Frontal cortex (tissue), 4 donors: Measurements from ENCODE around the gene CLHC1. TPM values are rescaled to one million over a fixed set of nuclear protein-coding genes. Genes with fewer than 3 reads are reported as not detected.
A peak's percentile ranks its signal among the peaks of the same experiment; 100 is the strongest.
"Not testable (repeated sequence)": the region's sequence is repeated elsewhere in the genome, so short reads cannot be mapped to it uniquely, and the experiment has no call there.

Experiments used
- DNase-seq, 2 donors: peaks; one replicate each; pipeline ENCODE4 v3.0.0; 2012; ENCODE audit warnings: low spot score in 2 of 2
- FAIRE-seq: peaks from 2 replicates; lab custom pipeline; 2012; peaks lifted over from hg19 to GRCh38; lab: Jason Lieb, UNC
- total RNA-seq: library from RNA; depleted of rRNA; stranded (reverse); fragments of >200 nt; gene quantifications from one replicate; pipeline ENCODE4 v1.2.3, GENCODE V29; 2014
- donor health status: control.
- donor health status: control.
- donor health status: control.

CLHC1 gene
- 48.1 TPM for total RNA-seq

- DNase-seq, result peak; percentile 75 to 77
- FAIRE-seq, result no peak
Measured at GRCh38 chr2:55232084-55232862, at the start of gene CLHC1, which contains the start of gene RPS27A. TSS of gene CLHC1 (minus strand) at chr2:55232293. CDS start at chr2:55222411, 9,882 bp downstream. TSS of gene RPS27A (plus strand) at chr2:55232688. CDS start at chr2:55232825, 137 bp downstream.

GRCh38 chr2:55280851-55281546, 48.9 kb upstream of the CLHC1 start:
- not testable (repeated sequence) for DNase-seq, FAIRE-seq

- DNase-seq, FAIRE-seq: not testable (repeated sequence)
Measured at GRCh38 chr2:55279859-55280424, 47.8 kb upstream of the CLHC1 start.

- not testable (repeated sequence) for DNase-seq, FAIRE-seq
Measured at GRCh38 chr2:55279214-55279835, 47.2 kb upstream of the CLHC1 start.

- FAIRE-seq, result no peak
Measured at GRCh38 chr2:55277310-55277709, 45.2 kb upstream of the CLHC1 start.

GRCh38 chr2:55274346-55274745, 42.3 kb upstream of the CLHC1 start:
- not testable (repeated sequence) for DNase-seq, FAIRE-seq

More at GRCh38 chr2:55277310-55277709, 45.2 kb upstream of the CLHC1 start:
- DNase-seq, result no peak

GRCh38 chr2:55269645-55269990, 37.5 kb upstream of the CLHC1 start:
- DNase-seq (no peak), FAIRE-seq (no peak)

- DNase-seq, result peak; percentile 66 to 86
- no peak for FAIRE-seq
Measured at GRCh38 chr2:55268907-55269644, 37.0 kb upstream of the CLHC1 start, which contains the start of gene MTIF2. TSS of gene MTIF2 (minus strand) at chr2:55269231. CDS start at chr2:55263858, 5,373 bp downstream.

GRCh38 chr2:55268288-55268906, 36.3 kb upstream of the CLHC1 start:
- FAIRE-seq (no peak), DNase-seq (no peak)

GRCh38 chr2:55259586-55259985, 27.5 kb upstream of the CLHC1 start:
- not testable (repeated sequence) for DNase-seq, FAIRE-seq

GRCh38 chr2:55252832-55253231, 20.7 kb upstream of the CLHC1 start:
- DNase-seq, result no peak
- FAIRE-seq, result no peak

GRCh38 chr2:55247025-55247424, 14.9 kb upstream of the CLHC1 start:
- FAIRE-seq (no peak), DNase-seq (no peak)

GRCh38 chr2:55245411-55245810, 13.3 kb upstream of the CLHC1 start:
- FAIRE-seq, result no peak
- DNase-seq, result no peak

GRCh38 chr2:55242617-55243016, 10.5 kb upstream of the CLHC1 start:
- no peak for FAIRE-seq

GRCh38 chr2:55241582-55241981, 9.5 kb upstream of the CLHC1 start:
- not testable (repeated sequence) for DNase-seq, FAIRE-seq

More at GRCh38 chr2:55242617-55243016, 10.5 kb upstream of the CLHC1 start:
- DNase-seq, result no peak

GRCh38 chr2:55239656-55240222, 7.6 kb upstream of the CLHC1 start:
- FAIRE-seq (no peak), DNase-seq (no peak)

- DNase-seq (no peak), FAIRE-seq (no peak)
Measured at GRCh38 chr2:55236992-55237543, 5.0 kb upstream of the CLHC1 start.
